ENCODE data around the gene SGSM1.

The SGSM1 gene

GRCh38 chr22:24806663-24807001 is 621 bp downstream of the SGSM1 start:
- DNase-seq (ENCODE audit: low read depth): no peak

GRCh38 chr22:24807284-24807950 is 1.4 kb downstream of the SGSM1 start:
- DNase-seq (ENCODE audit: low read depth): no peak

GRCh38 chr22:24809331-24809730 is 3.3 kb downstream of the SGSM1 start:
- no peak for DNase-seq (ENCODE audit: low read depth)

- DNase-seq (ENCODE audit: low read depth): no peak
These were observed 4.2 kb downstream of the SGSM1 start for GRCh38 chr22:24810043-24810749.

- no peak for DNase-seq (ENCODE audit: low read depth)
These were observed 7.2 kb downstream of the SGSM1 start for GRCh38 chr22:24812950-24813775.

- DNase-seq (ENCODE audit: low read depth): no peak
These were observed 8.1 kb downstream of the SGSM1 start for GRCh38 chr22:24813861-24814770.

- no peak for DNase-seq (ENCODE audit: low read depth)
These were observed 10.8 kb downstream of the SGSM1 start for GRCh38 chr22:24816806-24817205.

GRCh38 chr22:24819487-24819886 is 13.5 kb downstream of the SGSM1 start:
- DNase-seq (ENCODE audit: low read depth): no peak

- no peak for DNase-seq (ENCODE audit: low read depth)
These were observed 14.0 kb downstream of the SGSM1 start for GRCh38 chr22:24819911-24820461.

- DNase-seq (ENCODE audit: low read depth): no peak
These were observed 16.5 kb downstream of the SGSM1 start for GRCh38 chr22:24822471-24822870.

- no peak for DNase-seq (ENCODE audit: low read depth)
These were observed 17.8 kb downstream of the SGSM1 start for GRCh38 chr22:24823787-24824186.

- no peak for DNase-seq (ENCODE audit: low read depth)
These were observed 18.2 kb downstream of the SGSM1 start for GRCh38 chr22:24824250-24824649.

GRCh38 chr22:24824915-24825314 is 18.9 kb downstream of the SGSM1 start:
- no peak for DNase-seq (ENCODE audit: low read depth)

- DNase-seq (ENCODE audit: low read depth): no peak
These were observed 20.8 kb downstream of the SGSM1 start for GRCh38 chr22:24826710-24827285.

GRCh38 chr22:24827296-24827695 is 21.3 kb downstream of the SGSM1 start:
- DNase-seq (ENCODE audit: low read depth): no peak

GRCh38 chr22:24830205-24830979 is 24.4 kb downstream of the SGSM1 start:
- no peak for DNase-seq (ENCODE audit: low read depth)

- DNase-seq (ENCODE audit: low read depth): no peak
These were observed 25.7 kb downstream of the SGSM1 start for GRCh38 chr22:24831687-24832086.

- DNase-seq (ENCODE audit: low read depth): no peak
These were observed 28.0 kb downstream of the SGSM1 start for GRCh38 chr22:24833881-24834495.

GRCh38 chr22:24834845-24835570 is 29.0 kb downstream of the SGSM1 start:
- no peak for DNase-seq (ENCODE audit: low read depth)

All from activated T-cell treated with anti-CD3 and anti-CD28 coated beads for 48 hours (primary cell).